Upper lobe of left lung (tissue), 6 donors: ENCODE results near the gene ADGRG2. TPM values are rescaled to one million over a fixed set of nuclear protein-coding genes. Genes with fewer than 3 reads are reported as not detected.
"Not testable (repeated sequence)": the region's sequence is repeated elsewhere in the genome, so short reads cannot be mapped to it uniquely, and the experiment has no call there.

Experiments used
- ATAC-seq, 2 donors: fragments of 200-7000 bp; cut with Tn5 transposase; one replicate each; pipeline ENCODE4 v1.9.1; 2022; ENCODE audit warnings: mild to moderate bottlenecking in 2 of 2, moderate library complexity in 2 of 2; ENCODE audit not compliant: low FRiP score in 2 of 2
- DNase-seq, 2 donors: peaks; one replicate each; pipeline ENCODE4 v3.0.0-alpha.2; 2019 to 2020
- H3K27ac ChIP-seq, 4 donors: fragments of 200-600 bp; sonication (generic); one replicate each; pipeline ENCODE4 v1.5.1; 2016 to 2019
- H3K27me3 ChIP-seq, 4 donors: fragments of 200-600 bp; sonication (generic); one replicate each; pipeline ENCODE4 v1.5.1; 2017 to 2019
- H3K36me3 ChIP-seq, 4 donors: fragments of 200-600 bp; sonication (generic); one replicate each; pipeline ENCODE4 v1.5.1; 2016 to 2019
- H3K4me1 ChIP-seq, 4 donors: fragments of 200-600 bp; sonication (generic); one replicate each; pipeline ENCODE4 v1.5.1; 2018 to 2019
- H3K4me3 ChIP-seq, 4 donors: fragments of 200-600 bp; sonication (generic); one replicate each; pipeline ENCODE4 v1.5.1; 2017 to 2019; ENCODE audit warnings: mild to moderate bottlenecking in 2 of 4, moderate library complexity in 1 of 4
- H3K9me3 ChIP-seq, 4 donors: fragments of 200-600 bp; sonication (generic); one replicate each; pipeline ENCODE4 v1.5.1; 2018 to 2019
- CTCF ChIP-seq, 6 experiments: fragments of 450-650 bp in 4 of 6; fragments of 200-600 bp in 2 of 6; sonication (generic) in 2 of 6; IDR thresholded peaks; one replicate each; pipeline ENCODE4 v1.5.1; 2016 to 2019; ENCODE audit warnings: antibody characterized with exemption in 6 of 6
- EP300 ChIP-seq, 4 donors: sonication (generic); formaldehyde crosslinking; IDR thresholded peaks; one replicate each; pipeline ENCODE4 v1.5.1; 2017; ENCODE audit warnings: antibody characterized with exemption in 4 of 4, control low read depth in 2 of 4
- POLR2A ChIP-seq, 4 donors: fragments of 450-650 bp; IDR thresholded peaks; one replicate each; pipeline ENCODE4 v1.5.1; 2016 to 2017; ENCODE audit warnings: antibody characterized with exemption in 4 of 4, mild to moderate bottlenecking in 2 of 4
- POLR2AphosphoS5 ChIP-seq, 2 donors: sonication (generic); formaldehyde crosslinking; IDR thresholded peaks; one replicate each; pipeline ENCODE4 v1.5.1; 2017; ENCODE audit warnings: antibody characterized with exemption in 2 of 2
- WGBS, 2 donors: methylation state at CpG; one replicate each; pipeline ENCODE4 v1.1.5; 2017 to 2018; 5-methylcytosine and 5-hydroxymethylcytosine counted together
- total RNA-seq, 6 donors: library from RNA; depleted of rRNA in 4 of 6; stranded (reverse); fragments of >200 nt in 4 of 6; gene quantifications; one replicate each; pipeline versions ENCODE4 v1.1.0 to v1.2.1, GENCODE V29; 2016 to 2021
- donor health status: DM: no; HTN: no; CAD: no; lungs with moderate emphysema.
- donor health status: DM: no; HTN: yes; CAD: no; lungs with severe emphysema.

Gene ADGRG2
- total RNA-seq, 6 donors from 2014 or later: 0.69 to 2.9 (median 0.91) TPM; not detected in 1

- no peaks in the 10 kb centered on the region for H3K27me3 ChIP-seq
- DNase-seq: no peak
- H3K4me1 ChIP-seq: no peaks in the 10 kb centered on the region
- no peak overlapping the region for H3K27ac ChIP-seq
- TF ChIP-seq POLR2AphosphoS5 (IDR thresholded peaks at IDR 0.05) (no peak), CTCF (IDR thresholded peaks at IDR 0.05) (peak in 4 of 6 experiments; percentile 13 to 17 (median 15))
- no peaks in the 10 kb centered on the region for H3K36me3 ChIP-seq
- 34 to 77% methylated on average over 3 of the region's 3 CpGs for WGBS, 2 donors
- H3K4me3 ChIP-seq: no peak overlapping the region
- no peak for ATAC-seq
- no peaks in the 10 kb centered on the region for H3K9me3 ChIP-seq
Measured at GRCh38 chrX:19017271-19017670, 105.0 kb downstream of the ADGRG2 start.

DNA sequence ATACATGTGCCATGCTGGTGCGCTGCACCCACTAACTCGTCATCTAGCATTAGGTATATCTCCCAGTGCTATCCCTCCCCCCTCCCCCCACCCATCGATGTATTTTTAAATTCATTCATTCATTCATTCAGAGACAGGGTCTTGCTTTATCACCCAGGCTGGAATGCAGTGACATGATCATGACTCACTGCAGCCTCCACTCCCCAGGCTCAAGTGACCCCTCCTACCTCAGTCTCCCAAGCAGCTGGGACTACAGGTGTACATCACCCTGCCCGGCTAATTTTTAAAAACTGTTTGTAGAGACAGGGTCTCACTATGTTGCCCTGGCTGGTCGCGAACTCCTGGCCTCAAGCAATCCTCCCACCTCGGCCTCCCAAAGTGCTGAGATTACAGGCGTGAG lies 105.7 kb downstream of the ADGRG2 start:
- not testable (repeated sequence) for H3K4me1 ChIP-seq, H3K9me3 ChIP-seq, H3K36me3 ChIP-seq, H3K4me3 ChIP-seq, DNase-seq, H3K27me3 ChIP-seq, ATAC-seq, H3K27ac ChIP-seq
- 94 to 98% methylated on average over 5 to 8 of the region's 8 CpGs for WGBS, 2 donors

DNA sequence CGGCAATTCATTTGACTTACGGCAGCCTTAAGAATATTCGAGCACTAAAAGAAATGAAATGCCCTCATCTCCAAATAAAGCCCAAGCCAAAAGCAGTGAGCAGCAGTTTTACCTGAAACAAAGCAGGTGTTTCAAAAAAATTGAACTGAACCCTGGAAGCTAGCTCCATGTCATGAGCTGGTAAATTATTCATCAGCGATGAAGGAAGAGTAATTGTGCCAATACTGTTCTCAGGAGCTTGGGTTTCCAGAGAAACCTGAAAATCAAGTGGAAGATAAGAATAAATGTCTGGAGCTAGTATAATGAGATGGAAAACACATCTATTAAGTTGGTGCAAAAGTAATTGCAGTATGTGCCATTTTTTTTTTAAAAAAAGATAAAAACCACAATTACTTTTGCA lies 114.4 kb downstream of the ADGRG2 start:
- no peaks in the 10 kb centered on the region for H3K4me1 ChIP-seq
- H3K4me3 ChIP-seq: no peak overlapping the region
- ATAC-seq (no peak), DNase-seq (no peak)
- H3K27me3 ChIP-seq: no peaks in the 10 kb centered on the region
- H3K27ac ChIP-seq: no peak overlapping the region
- H3K36me3 ChIP-seq: no peaks in the 10 kb centered on the region
- WGBS, 2 donors: 92 to 95% methylated on average over 4 of the region's 4 CpGs
- no peaks in the 10 kb centered on the region for H3K9me3 ChIP-seq
- TF ChIP-seq CTCF (IDR thresholded peaks at IDR 0.05) (no peak), EP300 (IDR thresholded peaks at IDR 0.05) (no peak)

- Histone ChIP-seq H3K4me3 (no peak overlapping the region), H3K9me3 (no peaks in the 10 kb centered on the region), H3K4me1 (no peaks in the 10 kb centered on the region), H3K27me3 (no peaks in the 10 kb centered on the region), H3K36me3 (no peaks in the 10 kb centered on the region), H3K27ac (no peak overlapping the region)
- WGBS, 2 donors: 89 to 93% methylated on average over 5 to 7 of the region's 7 CpGs
- DNase-seq (no peak), ATAC-seq (no peak)
- no peak for TF ChIP-seq POLR2AphosphoS5 (IDR thresholded peaks at IDR 0.05)
- no peak for TF ChIP-seq CTCF (IDR thresholded peaks at IDR 0.05)
- TF ChIP-seq POLR2A (IDR thresholded peaks at IDR 0.05): no peak
- TF ChIP-seq EP300 (IDR thresholded peaks at IDR 0.05): no peak
Measured at GRCh38 chrX:19007011-19007410, 115.3 kb downstream of the ADGRG2 start.

DNA sequence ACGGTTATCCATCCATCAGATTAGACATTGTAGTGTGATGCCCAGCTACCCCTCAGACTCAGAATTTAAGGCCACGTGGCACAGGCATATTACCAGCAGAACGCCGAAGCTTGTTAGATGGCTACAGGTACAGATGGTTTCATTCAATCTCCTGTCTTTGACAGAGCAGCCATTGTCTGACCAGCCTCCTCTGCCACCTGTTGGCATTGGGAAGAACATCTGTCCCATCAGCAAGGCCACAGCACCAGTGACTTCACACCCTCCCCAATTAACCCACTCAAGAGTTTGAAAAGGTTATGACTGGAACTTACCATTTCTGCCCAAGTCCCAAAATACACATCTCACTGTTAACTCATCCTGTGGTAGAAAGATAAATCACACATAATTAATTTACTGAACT lies 116.4 kb downstream of the ADGRG2 start:
- Histone ChIP-seq H3K27me3 (no peaks in the 10 kb centered on the region), H3K9me3 (no peaks in the 10 kb centered on the region), H3K36me3 (no peaks in the 10 kb centered on the region), H3K27ac (no peak overlapping the region), H3K4me1 (no peaks in the 10 kb centered on the region), H3K4me3 (no peak overlapping the region)
- no peak for DNase-seq
- ATAC-seq: no peak
- 75 to 84% methylated on average over 4 of the region's 4 CpGs for WGBS, 2 donors
- TF ChIP-seq EP300 (IDR thresholded peaks at IDR 0.05) (no peak), CTCF (IDR thresholded peaks at IDR 0.05) (no peak)

DNA sequence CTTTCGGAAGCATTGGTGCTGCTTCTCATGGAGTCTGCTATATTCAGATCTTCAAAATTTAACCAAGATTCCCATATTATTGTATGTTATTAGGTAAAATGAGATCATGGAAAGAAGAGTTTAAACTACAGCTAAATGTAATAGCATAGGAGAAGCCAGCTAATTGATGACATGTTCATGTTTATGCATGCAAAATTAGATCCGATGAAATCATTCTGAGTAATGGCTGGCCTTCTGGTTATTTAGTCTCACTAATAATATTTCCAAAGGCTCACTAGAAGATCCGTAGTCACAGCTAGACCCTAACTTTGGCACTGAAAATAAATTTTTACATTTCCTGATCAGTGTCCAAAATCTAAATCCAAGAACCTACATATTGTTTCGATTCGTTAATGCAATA lies 118.5 kb downstream of the ADGRG2 start:
- no peak for TF ChIP-seq POLR2AphosphoS5 (IDR thresholded peaks at IDR 0.05)
- TF ChIP-seq POLR2A (IDR thresholded peaks at IDR 0.05): no peak
- no peak for TF ChIP-seq EP300 (IDR thresholded peaks at IDR 0.05)
- TF ChIP-seq CTCF (IDR thresholded peaks at IDR 0.05): no peak
- no peak for ATAC-seq
- Histone ChIP-seq H3K27me3 (no peaks in the 10 kb centered on the region), H3K27ac (no peak overlapping the region), H3K36me3 (no peaks in the 10 kb centered on the region), H3K4me1 (no peaks in the 10 kb centered on the region), H3K9me3 (no peaks in the 10 kb centered on the region), H3K4me3 (no peak overlapping the region)
- DNase-seq: no peak
- 86 to 92% methylated on average over 5 of the region's 5 CpGs for WGBS, 2 donors
